Measurements from ENCODE around the gene FARP1. TPM values are rescaled to one million over a fixed set of nuclear protein-coding genes. Genes with fewer than 3 reads are reported as not detected.
"Not testable (repeated sequence)": the region's sequence is repeated elsewhere in the genome, so short reads cannot be mapped to it uniquely, and the experiment has no call there.

The FARP1 gene
- polyA plus RNA-seq, 2 donors: 2.2 to 2.3 TPM

DNA sequence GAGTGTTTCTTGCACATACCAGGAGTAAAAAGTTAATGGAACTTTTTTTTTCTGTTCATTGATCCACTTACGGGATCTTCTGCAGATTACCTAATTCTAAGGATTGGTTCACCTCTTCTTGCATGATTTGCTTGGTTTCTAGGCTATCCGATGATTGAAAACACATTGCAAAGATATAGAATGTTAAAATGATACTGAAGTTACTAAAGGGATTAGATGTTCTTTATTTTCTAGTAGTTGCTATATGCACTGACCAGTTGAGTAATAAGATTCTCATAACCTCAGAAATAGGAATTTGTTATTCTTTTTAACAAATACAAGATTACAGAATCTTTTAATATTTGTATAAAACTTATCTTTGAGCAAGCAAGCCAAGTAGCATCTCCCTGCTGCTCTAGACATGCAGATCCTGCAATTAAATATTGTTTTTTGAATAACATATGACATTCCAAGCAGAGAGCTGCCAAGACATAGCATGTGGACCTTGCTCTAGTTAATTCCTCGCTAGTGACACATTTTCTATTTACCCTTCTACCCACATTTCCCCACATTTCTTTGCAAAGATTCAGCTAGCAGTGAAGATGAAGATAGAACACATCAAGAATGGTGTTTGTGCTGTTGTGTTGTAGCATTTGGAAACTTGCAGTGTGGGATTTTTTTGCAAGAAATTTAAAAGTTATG lies 85.9 kb downstream of the FARP1 start:
- Histone ChIP-seq H3K27ac (ENCODE audit: low read depth in 2 of 2, low read length in 1 of 2) (no peak overlapping the region), H3K36me3 (ENCODE audit: control insufficient read depth in 2 of 2, insufficient read depth in 2 of 2, low read length in 1 of 2) (no peaks in the 10 kb centered on the region), H3K27me3 (ENCODE audit: control insufficient read depth in 1 of 2, insufficient read depth in 2 of 2, low read length in 2 of 2) (no peaks in the 10 kb centered on the region), H3K9me3 (ENCODE audit: control insufficient read depth in 2 of 2, insufficient read depth in 1 of 2, low read depth in 1 of 2, low read length in 1 of 2) (no peaks in the 10 kb centered on the region), H3K4me1 (ENCODE audit: control insufficient read depth in 2 of 2, insufficient read depth in 2 of 2, low read length in 1 of 2) (no peaks in the 10 kb centered on the region), H3K4me3 (ENCODE audit: low read depth in 1 of 2, low read length in 2 of 2) (no peak overlapping the region)
- WGBS, 2 donors: 72% methylated on average over 3 of the region's 3 CpGs

DNA sequence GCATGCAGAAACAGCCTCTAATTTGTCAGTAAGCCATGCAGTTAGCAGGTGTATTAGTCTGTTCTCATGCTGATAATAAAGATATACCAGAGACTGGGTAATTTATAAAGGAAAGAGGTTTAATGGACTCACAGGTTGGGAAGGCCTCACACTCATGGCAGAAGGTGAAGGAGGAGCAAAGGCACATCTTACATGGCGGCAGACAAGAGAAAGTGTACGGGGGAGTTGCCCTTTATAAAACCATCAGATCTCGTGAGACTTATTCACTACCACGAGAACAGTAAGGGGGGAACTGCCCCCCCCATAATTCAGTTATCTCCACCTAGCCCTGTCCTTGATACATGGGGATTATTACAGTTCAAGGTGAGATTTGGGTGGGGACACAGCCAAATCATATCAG lies 87.9 kb downstream of the FARP1 start:
- WGBS, 2 donors: 94 to 97% methylated on average over 4 of the region's 4 CpGs
- not testable (repeated sequence) for H3K27ac ChIP-seq (ENCODE audit: low read depth in 2 of 2, low read length in 1 of 2); H3K36me3 ChIP-seq (ENCODE audit: control insufficient read depth in 2 of 2, insufficient read depth in 2 of 2, low read length in 1 of 2); H3K4me3 ChIP-seq (ENCODE audit: low read depth in 1 of 2, low read length in 2 of 2); H3K27me3 ChIP-seq (ENCODE audit: control insufficient read depth in 1 of 2, insufficient read depth in 2 of 2, low read length in 2 of 2); H3K4me1 ChIP-seq (ENCODE audit: control insufficient read depth in 2 of 2, insufficient read depth in 2 of 2, low read length in 1 of 2); H3K9me3 ChIP-seq (ENCODE audit: control insufficient read depth in 2 of 2, insufficient read depth in 1 of 2, low read depth in 1 of 2, low read length in 1 of 2)

DNA sequence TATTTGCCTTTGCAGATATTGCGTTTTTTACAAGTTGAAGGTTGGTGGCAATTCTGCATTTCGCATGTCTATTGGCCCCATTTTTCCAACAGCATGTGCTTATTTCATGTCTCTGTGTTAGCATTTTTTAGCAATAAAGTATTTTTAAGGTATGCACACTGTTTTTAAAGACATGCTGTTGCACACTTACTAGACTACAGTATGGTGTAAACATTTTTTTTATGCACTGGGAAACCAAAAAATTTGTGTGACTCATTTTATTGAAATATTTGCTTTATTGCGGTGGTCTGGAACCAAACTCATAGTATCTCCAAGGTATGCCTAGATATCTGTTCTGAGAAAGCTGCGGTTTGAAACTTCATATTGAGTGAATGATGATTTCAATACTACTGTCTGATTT lies 89.6 kb downstream of the FARP1 start:
- Histone ChIP-seq H3K36me3 (ENCODE audit: control insufficient read depth in 2 of 2, insufficient read depth in 2 of 2, low read length in 1 of 2) (no peaks in the 10 kb centered on the region), H3K9me3 (ENCODE audit: control insufficient read depth in 2 of 2, insufficient read depth in 1 of 2, low read depth in 1 of 2, low read length in 1 of 2) (no peaks in the 10 kb centered on the region), H3K27me3 (ENCODE audit: control insufficient read depth in 1 of 2, insufficient read depth in 2 of 2, low read length in 2 of 2) (no peaks in the 10 kb centered on the region), H3K27ac (ENCODE audit: low read depth in 2 of 2, low read length in 1 of 2) (no peak overlapping the region), H3K4me1 (ENCODE audit: control insufficient read depth in 2 of 2, insufficient read depth in 2 of 2, low read length in 1 of 2) (no peaks in the 10 kb centered on the region), H3K4me3 (ENCODE audit: low read depth in 1 of 2, low read length in 2 of 2) (no peak overlapping the region)
- WGBS, 2 donors: 92 to 93% methylated on average over 4 of the region's 4 CpGs

DNA sequence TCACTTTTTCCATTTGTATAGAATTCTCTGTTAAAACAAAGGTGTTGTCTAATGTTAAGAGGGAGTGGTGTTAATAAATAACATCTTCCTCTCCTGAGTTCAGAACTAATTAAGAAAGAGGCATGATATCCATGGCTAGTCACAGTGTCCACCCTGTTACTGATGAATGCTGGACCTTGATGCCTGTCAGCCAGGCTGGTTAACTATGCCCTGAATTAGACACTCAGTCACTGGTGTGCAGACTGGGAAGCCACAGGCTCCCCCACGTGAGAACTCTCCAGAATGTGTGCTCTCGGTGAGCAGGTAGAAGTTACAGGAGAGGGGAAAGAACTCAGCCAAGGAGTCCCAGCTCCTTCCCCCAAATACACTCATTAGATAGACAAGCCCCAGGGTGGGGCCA lies 90.2 kb downstream of the FARP1 start:
- Histone ChIP-seq H3K4me1 (ENCODE audit: control insufficient read depth in 2 of 2, insufficient read depth in 2 of 2, low read length in 1 of 2) (no peaks in the 10 kb centered on the region), H3K9me3 (ENCODE audit: control insufficient read depth in 2 of 2, insufficient read depth in 1 of 2, low read depth in 1 of 2, low read length in 1 of 2) (no peaks in the 10 kb centered on the region), H3K27ac (ENCODE audit: low read depth in 2 of 2, low read length in 1 of 2) (no peak overlapping the region), H3K36me3 (ENCODE audit: control insufficient read depth in 2 of 2, insufficient read depth in 2 of 2, low read length in 1 of 2) (no peaks in the 10 kb centered on the region), H3K27me3 (ENCODE audit: control insufficient read depth in 1 of 2, insufficient read depth in 2 of 2, low read length in 2 of 2) (no peaks in the 10 kb centered on the region), H3K4me3 (ENCODE audit: low read depth in 1 of 2, low read length in 2 of 2) (no peak overlapping the region)
- 68 to 76% methylated on average over 2 of the region's 2 CpGs for WGBS, 2 donors

GRCh38 chr13:98234348-98234747 lies 91.5 kb downstream of the FARP1 start:
- no peaks in the 10 kb centered on the region for H3K27me3 ChIP-seq (ENCODE audit: control insufficient read depth in 1 of 2, insufficient read depth in 2 of 2, low read length in 2 of 2)
- H3K4me3 ChIP-seq (ENCODE audit: low read depth in 1 of 2, low read length in 2 of 2): no peak overlapping the region
- no peaks in the 10 kb centered on the region for H3K36me3 ChIP-seq (ENCODE audit: control insufficient read depth in 2 of 2, insufficient read depth in 2 of 2, low read length in 1 of 2)
- no peaks in the 10 kb centered on the region for H3K9me3 ChIP-seq (ENCODE audit: control insufficient read depth in 2 of 2, insufficient read depth in 1 of 2, low read depth in 1 of 2, low read length in 1 of 2)
- H3K4me1 ChIP-seq (ENCODE audit: control insufficient read depth in 2 of 2, insufficient read depth in 2 of 2, low read length in 1 of 2): no peaks in the 10 kb centered on the region
- no peak overlapping the region for H3K27ac ChIP-seq (ENCODE audit: low read depth in 2 of 2, low read length in 1 of 2)
- WGBS, 2 donors: 67 to 87% methylated on average over 1 of the region's 1 CpG

- Histone ChIP-seq H3K9me3 (ENCODE audit: control insufficient read depth in 2 of 2, insufficient read depth in 1 of 2, low read depth in 1 of 2, low read length in 1 of 2) (no peaks in the 10 kb centered on the region), H3K27me3 (ENCODE audit: control insufficient read depth in 1 of 2, insufficient read depth in 2 of 2, low read length in 2 of 2) (no peaks in the 10 kb centered on the region), H3K4me3 (ENCODE audit: low read depth in 1 of 2, low read length in 2 of 2) (no peak overlapping the region), H3K27ac (ENCODE audit: low read depth in 2 of 2, low read length in 1 of 2) (no peak overlapping the region), H3K4me1 (ENCODE audit: control insufficient read depth in 2 of 2, insufficient read depth in 2 of 2, low read length in 1 of 2) (no peaks in the 10 kb centered on the region), H3K36me3 (ENCODE audit: control insufficient read depth in 2 of 2, insufficient read depth in 2 of 2, low read length in 1 of 2) (no peaks in the 10 kb centered on the region)
- WGBS, 2 donors: 89 to 90% methylated on average over 6 of the region's 6 CpGs
Observed at GRCh38 chr13:98236197-98236596, 93.3 kb downstream of the FARP1 start.

DNA sequence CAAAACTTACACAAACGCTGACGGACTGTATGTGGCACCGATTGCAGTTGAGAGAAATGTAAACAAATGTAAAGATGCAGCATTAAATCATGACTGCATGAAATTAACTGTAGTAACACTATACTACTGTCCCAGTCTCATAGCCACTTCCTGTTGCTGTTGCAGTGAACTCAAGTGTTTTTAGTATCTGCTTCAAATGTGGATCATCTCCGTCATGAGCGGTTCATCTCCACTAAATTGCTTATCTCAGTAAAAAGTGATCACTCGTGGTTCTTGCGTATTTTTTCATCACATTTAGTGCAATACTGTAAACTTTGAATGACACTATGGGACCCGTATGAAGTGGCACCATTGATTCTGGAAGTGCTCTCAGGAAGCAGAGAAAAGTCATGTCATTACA lies 94.4 kb downstream of the FARP1 start:
- no peaks in the 10 kb centered on the region for H3K4me1 ChIP-seq (ENCODE audit: control insufficient read depth in 2 of 2, insufficient read depth in 2 of 2, low read length in 1 of 2)
- H3K9me3 ChIP-seq (ENCODE audit: control insufficient read depth in 2 of 2, insufficient read depth in 1 of 2, low read depth in 1 of 2, low read length in 1 of 2): no peaks in the 10 kb centered on the region
- H3K27ac ChIP-seq (ENCODE audit: low read depth in 2 of 2, low read length in 1 of 2): no peak overlapping the region
- WGBS, 2 donors: 91% methylated on average over 8 of the region's 8 CpGs
- no peaks in the 10 kb centered on the region for H3K36me3 ChIP-seq (ENCODE audit: control insufficient read depth in 2 of 2, insufficient read depth in 2 of 2, low read length in 1 of 2)
- H3K4me3 ChIP-seq (ENCODE audit: low read depth in 1 of 2, low read length in 2 of 2): no peak overlapping the region
- H3K27me3 ChIP-seq (ENCODE audit: control insufficient read depth in 1 of 2, insufficient read depth in 2 of 2, low read length in 2 of 2): no peaks in the 10 kb centered on the region

GRCh38 chr13:98239162-98240076 lies 96.5 kb downstream of the FARP1 start:
- no peaks in the 10 kb centered on the region for H3K27me3 ChIP-seq (ENCODE audit: control insufficient read depth in 1 of 2, insufficient read depth in 2 of 2, low read length in 2 of 2)
- H3K4me1 ChIP-seq (ENCODE audit: control insufficient read depth in 2 of 2, insufficient read depth in 2 of 2, low read length in 1 of 2): no peaks in the 10 kb centered on the region
- 88 to 90% methylated on average over 14 of the region's 14 CpGs for WGBS, 2 donors
- no peak overlapping the region for H3K4me3 ChIP-seq (ENCODE audit: low read depth in 1 of 2, low read length in 2 of 2)
- H3K9me3 ChIP-seq (ENCODE audit: control insufficient read depth in 2 of 2, insufficient read depth in 1 of 2, low read depth in 1 of 2, low read length in 1 of 2): no peaks in the 10 kb centered on the region
- H3K27ac ChIP-seq (ENCODE audit: low read depth in 2 of 2, low read length in 1 of 2): no peak overlapping the region
- no peaks in the 10 kb centered on the region for H3K36me3 ChIP-seq (ENCODE audit: control insufficient read depth in 2 of 2, insufficient read depth in 2 of 2, low read length in 1 of 2)

DNA sequence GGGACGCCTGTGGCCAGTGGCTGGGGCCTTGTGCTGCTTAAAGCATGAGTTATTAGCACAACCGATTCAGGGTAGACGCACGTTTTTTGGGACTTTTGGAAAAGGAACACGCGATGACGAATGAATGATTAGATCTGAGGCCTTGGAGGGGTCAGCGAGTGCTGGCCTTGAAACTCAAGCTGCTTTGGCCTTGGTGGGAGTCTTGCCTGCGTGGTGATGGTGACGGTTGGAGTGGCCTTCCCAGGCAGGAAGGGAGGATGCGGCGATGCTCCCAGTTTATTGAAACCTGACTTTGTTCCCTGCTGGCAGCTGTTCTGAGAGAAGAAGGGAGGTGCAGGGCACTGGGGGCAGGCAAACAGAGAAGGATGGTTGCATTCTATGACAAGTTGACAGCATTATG lies 97.2 kb downstream of the FARP1 start:
- no peaks in the 10 kb centered on the region for H3K27me3 ChIP-seq (ENCODE audit: control insufficient read depth in 1 of 2, insufficient read depth in 2 of 2, low read length in 2 of 2)
- H3K36me3 ChIP-seq (ENCODE audit: control insufficient read depth in 2 of 2, insufficient read depth in 2 of 2, low read length in 1 of 2): no peaks in the 10 kb centered on the region
- 91 to 92% methylated on average over 12 of the region's 12 CpGs for WGBS, 2 donors

GRCh38 chr13:98240974-98241373 lies 98.1 kb downstream of the FARP1 start:
- H3K4me3 ChIP-seq (ENCODE audit: low read depth in 1 of 2, low read length in 2 of 2): no peak overlapping the region
- H3K36me3 ChIP-seq (ENCODE audit: control insufficient read depth in 2 of 2, insufficient read depth in 2 of 2, low read length in 1 of 2): no peaks in the 10 kb centered on the region
- H3K27me3 ChIP-seq (ENCODE audit: control insufficient read depth in 1 of 2, insufficient read depth in 2 of 2, low read length in 2 of 2): no peaks in the 10 kb centered on the region
- H3K4me1 ChIP-seq (ENCODE audit: control insufficient read depth in 2 of 2, insufficient read depth in 2 of 2, low read length in 1 of 2): no peaks in the 10 kb centered on the region
- WGBS, 2 donors: 93 to 97% methylated on average over 11 of the region's 11 CpGs
- no peaks in the 10 kb centered on the region for H3K9me3 ChIP-seq (ENCODE audit: control insufficient read depth in 2 of 2, insufficient read depth in 1 of 2, low read depth in 1 of 2, low read length in 1 of 2)
- no peak overlapping the region for H3K27ac ChIP-seq (ENCODE audit: low read depth in 2 of 2, low read length in 1 of 2)

More for the DNA sequence above, 97.2 kb downstream of the FARP1 start:
- Histone ChIP-seq H3K9me3 (ENCODE audit: control insufficient read depth in 2 of 2, insufficient read depth in 1 of 2, low read depth in 1 of 2, low read length in 1 of 2) (no peaks in the 10 kb centered on the region), H3K27ac (ENCODE audit: low read depth in 2 of 2, low read length in 1 of 2) (no peak overlapping the region), H3K4me1 (ENCODE audit: control insufficient read depth in 2 of 2, insufficient read depth in 2 of 2, low read length in 1 of 2) (no peaks in the 10 kb centered on the region), H3K4me3 (ENCODE audit: low read depth in 1 of 2, low read length in 2 of 2) (no peak overlapping the region)
